Nephron progenitor cell (in vitro differentiated cells): ENCODE results near the gene ATG2A.
A peak's percentile ranks its signal among the peaks of the same experiment; 100 is the strongest.

Experiments used
- DNase-seq: peaks from one replicate; pipeline ENCODE4 v3.0.0; 2021
- H3K27ac Mint-ChIP-seq: 2 replicates; pipeline ENCODE4 v1.8.0; 2021; ENCODE audit warnings: mild to moderate bottlenecking, moderate library complexity, mixed read lengths
- H3K27me3 Mint-ChIP-seq: 2 replicates; pipeline ENCODE4 v1.8.0; 2021; ENCODE audit warnings: mild to moderate bottlenecking, low read depth, mixed read lengths; ENCODE audit not compliant: poor library complexity
- H3K36me3 Mint-ChIP-seq: 2 replicates; pipeline ENCODE4 v1.8.0; 2021; ENCODE audit warnings: low read depth, mixed read lengths
- H3K4me1 Mint-ChIP-seq: 2 replicates; pipeline ENCODE4 v1.8.0; 2021; ENCODE audit warnings: mixed read lengths
- H3K4me3 Mint-ChIP-seq: 2 replicates; pipeline ENCODE4 v1.8.0; 2021; ENCODE audit warnings: mild to moderate bottlenecking, moderate library complexity, mixed read lengths
- H3K9me3 Mint-ChIP-seq: 2 replicates; pipeline ENCODE4 v1.8.0; 2021; ENCODE audit warnings: mild to moderate bottlenecking, moderate library complexity, mixed read lengths
- CTCF ChIP-seq: fragments of 200-600 bp; sonication (generic); IDR thresholded peaks from 2 replicates; pipeline ENCODE4 v1.5.0; 2021; ENCODE audit warnings: antibody characterized with exemption

ATG2A gene

GRCh38 chr11:64894070-64894811, 22.8 kb downstream of the ATG2A start:
- Mint-ChIP-seq H3K27me3 (peaks cover 3% of the 10 kb centered on the region), H3K36me3 (peaks cover 5% of the 10 kb centered on the region), H3K4me3 (no peak overlapping the region), H3K9me3 (no peaks in the 10 kb centered on the region), H3K4me1 (peaks cover 26% of the 10 kb centered on the region), H3K27ac (no peak overlapping the region)
- peak; percentile 89 for TF ChIP-seq CTCF
- DNase-seq = peak; percentile 96

- Mint-ChIP-seq H3K27ac (no peak overlapping the region), H3K9me3 (no peaks in the 10 kb centered on the region), H3K36me3 (peaks cover 5% of the 10 kb centered on the region), H3K27me3 (peaks cover 3% of the 10 kb centered on the region), H3K4me3 (no peak overlapping the region), H3K4me1 (peaks cover 34% of the 10 kb centered on the region)
- no peak for DNase-seq
- TF ChIP-seq CTCF = no peak
Measured at GRCh38 chr11:64893194-64894069, 23.6 kb downstream of the ATG2A start.

GRCh38 chr11:64892838-64893193, 24.2 kb downstream of the ATG2A start:
- DNase-seq = no peak
- peaks cover 40% of the 10 kb centered on the region for H3K4me1 Mint-ChIP-seq
- no peaks in the 10 kb centered on the region for H3K9me3 Mint-ChIP-seq
- no peak for TF ChIP-seq CTCF
- H3K36me3 Mint-ChIP-seq = peaks cover 5% of the 10 kb centered on the region
- H3K4me3 Mint-ChIP-seq = no peak overlapping the region
- H3K27me3 Mint-ChIP-seq = peaks cover 3% of the 10 kb centered on the region
- no peak overlapping the region for H3K27ac Mint-ChIP-seq

GRCh38 chr11:64892411-64892831, 24.6 kb downstream of the ATG2A start:
- peaks cover 5% of the 10 kb centered on the region for H3K36me3 Mint-ChIP-seq
- peak overlapping the region; percentile 48 for H3K27ac Mint-ChIP-seq
- TF ChIP-seq CTCF = no peak
- peaks cover 43% of the 10 kb centered on the region for H3K4me1 Mint-ChIP-seq
- no peak overlapping the region for H3K4me3 Mint-ChIP-seq
- DNase-seq = no peak
- H3K9me3 Mint-ChIP-seq = no peaks in the 10 kb centered on the region
- H3K27me3 Mint-ChIP-seq = peaks cover 3% of the 10 kb centered on the region

GRCh38 chr11:64891880-64892279, 25.1 kb downstream of the ATG2A start:
- no peak overlapping the region for H3K4me3 Mint-ChIP-seq
- H3K4me1 Mint-ChIP-seq = peaks cover 46% of the 10 kb centered on the region
- no peak for DNase-seq
- H3K9me3 Mint-ChIP-seq = no peaks in the 10 kb centered on the region
- peaks cover under 1% of the 10 kb centered on the region for H3K36me3 Mint-ChIP-seq
- H3K27ac Mint-ChIP-seq = no peak overlapping the region
- H3K27me3 Mint-ChIP-seq = peaks cover 3% of the 10 kb centered on the region
- TF ChIP-seq CTCF = no peak
